A549 (cell line): Measurements from ENCODE around the gene ARHGEF28. TPM values are rescaled to one million over a fixed set of nuclear protein-coding genes. Genes with fewer than 3 reads are reported as not detected.

Source experiments
- ATAC-seq, 2 experiments: fragments of 200-7000 bp in 1 of 2; fragments of >200 bp in 1 of 2; cut with Nextera tagmentation in 1 of 2; cut with Tn5 transposase in 1 of 2; 3 replicates each; pipeline versions ENCODE4 v1.8.0 to v1.9.1; 2018 to 2020; ENCODE audit warnings: mild to moderate bottlenecking in 1 of 2, moderate library complexity in 1 of 2
- CTCF ChIA-PET: fragments of 300-600 bp; sonication (Branson Sonifier 250); formaldehyde crosslinking; extraction: SDS; loops from one replicate; lab custom pipeline; 2021; ENCODE audit warnings: antibody characterized with exemption, inconsistent platforms; lab: Yijun Ruan, JAX
- POLR2A ChIA-PET: fragments of 350-600 bp; formaldehyde crosslinking; extraction: SDS; loops from one replicate; lab custom pipeline; 2021; ENCODE audit warnings: antibody characterized with exemption, inconsistent platforms; lab: Yijun Ruan, JAX
- DNase-seq, 2 experiments: peaks; one replicate each; pipeline versions ENCODE4 v3.0.0 to v3.0.0-alpha.2; 2011 to 2016; ENCODE audit warnings: low read depth in 1 of 2, low spot score in 1 of 2
- FAIRE-seq: peaks from 2 replicates; lab custom pipeline; 2011; peaks lifted over from hg19 to GRCh38; lab: Jason Lieb, UNC
- H3K27ac ChIP-seq, 2 experiments: fragments of >200 bp; sonication (Bioruptor Twin); formaldehyde crosslinking; 3 replicates each; pipeline ENCODE4 v1.5.1; 2016 to 2017
- H3K4me1 ChIP-seq: fragments of >200 bp; sonication (Bioruptor Twin); formaldehyde crosslinking; 3 replicates; pipeline ENCODE4 v1.6.1; 2016
- H3K4me2 ChIP-seq: fragments of >200 bp; sonication (Bioruptor Twin); formaldehyde crosslinking; 3 replicates; pipeline ENCODE4 v1.6.1; 2016
- H3K4me3 ChIP-seq: fragments of >200 bp; sonication (Bioruptor Twin); formaldehyde crosslinking; 3 replicates; pipeline ENCODE4 v1.5.1; 2016
- H3K9me3 ChIP-seq: fragments of >200 bp; sonication (Bioruptor Twin); formaldehyde crosslinking; 3 replicates; pipeline ENCODE4 v1.6.1; 2016
- BHLHE40 ChIP-seq: IDR thresholded peaks from 2 replicates; pipeline ENCODE4 v1.6.1; 2012; ENCODE audit warnings: low read depth, low read length, inconsistent platforms
- CBX2 ChIP-seq: fragments of 200-600 bp; sonication (generic); IDR thresholded peaks from 2 replicates; pipeline ENCODE4 v1.6.1; 2016; ENCODE audit warnings: low read depth, mild to moderate bottlenecking, borderline replicate concordance
- CBX8 ChIP-seq: fragments of 200-600 bp; sonication (generic); IDR thresholded peaks from 2 replicates; pipeline ENCODE4 v1.6.1; 2016
- CHD4 ChIP-seq: fragments of 200-600 bp; sonication (generic); IDR thresholded peaks from 2 replicates; pipeline ENCODE4 v1.6.1; 2016; ENCODE audit warnings: antibody characterized with exemption, mild to moderate bottlenecking, borderline replicate concordance
- EHF ChIP-seq: fragments of 250-450 bp; sonication (Bioruptor Pico); IDR thresholded peaks from 2 replicates; pipeline ENCODE4 v1.5.0; 2020; ENCODE audit warnings: mild to moderate bottlenecking
- EHMT2 ChIP-seq: fragments of 200-600 bp; sonication (generic); IDR thresholded peaks from 2 replicates; pipeline ENCODE4 v1.6.1; 2016; ENCODE audit warnings: antibody characterized with exemption, low read depth, mild to moderate bottlenecking, moderate library complexity
- FOSL2 ChIP-seq, 2 experiments: fragments of 450-650 bp in 1 of 2; fragments of >200 bp in 1 of 2; sonication (Bioruptor Twin) in 1 of 2; formaldehyde crosslinking; IDR thresholded peaks; 2 replicates each; pipeline versions ENCODE4 v1.5.0 to v1.6.1; 2016 to 2020; ENCODE audit warnings: mild to moderate bottlenecking in 1 of 2, moderate library complexity in 1 of 2
- FOXS1 ChIP-seq: fragments of 250-450 bp; sonication (Bioruptor Pico); IDR thresholded peaks from 2 replicates; pipeline ENCODE4 v1.5.0; 2020; ENCODE audit warnings: mild to moderate bottlenecking, moderate library complexity
- GATA3 ChIP-seq: IDR thresholded peaks from 2 replicates; pipeline ENCODE4 v1.6.1; 2012; ENCODE audit warnings: borderline replicate concordance
- HOXA7 ChIP-seq: fragments of 250-450 bp; sonication (Bioruptor Pico); IDR thresholded peaks from 2 replicates; pipeline ENCODE4 v1.5.0; 2020; ENCODE audit warnings: mild to moderate bottlenecking, moderate library complexity
- HOXB13 ChIP-seq: fragments of 250-450 bp; sonication (Bioruptor Pico); IDR thresholded peaks from 2 replicates; pipeline ENCODE4 v1.5.0; 2020; ENCODE audit warnings: low read depth, mild to moderate bottlenecking, moderate library complexity
- JUNB ChIP-seq: fragments of >200 bp; sonication (Bioruptor Twin); formaldehyde crosslinking; IDR thresholded peaks from 2 replicates; pipeline ENCODE4 v1.6.1; 2016
- KDM5A ChIP-seq: fragments of 200-600 bp; sonication (generic); IDR thresholded peaks from 2 replicates; pipeline ENCODE4 v1.6.1; 2016; ENCODE audit warnings: antibody characterized with exemption, mild to moderate bottlenecking
- MAX ChIP-seq: IDR thresholded peaks from 2 replicates; pipeline ENCODE4 v1.6.1; 2012
- NFE2L2 ChIP-seq: fragments of 150-350 bp; conservative IDR thresholded peaks from 2 replicates; pipeline ENCODE4 v1.6.1; 2014; ENCODE audit warnings: low read length
- POLR2A ChIP-seq: IDR thresholded peaks from 2 replicates; pipeline ENCODE4 v1.6.1; 2012; ENCODE audit warnings: mild to moderate bottlenecking, low read length
- POLR2AphosphoS2 ChIP-seq: conservative IDR thresholded peaks from 2 replicates; pipeline ENCODE4 v1.6.1; 2012; ENCODE audit warnings: low read length, improper control_type of control experiment, inconsistent platforms
- RARB ChIP-seq: fragments of 250-450 bp; sonication (Bioruptor Pico); IDR thresholded peaks from 2 replicates; pipeline ENCODE4 v1.8.0; 2021; ENCODE audit warnings: mild to moderate bottlenecking, moderate library complexity
- RCOR1 ChIP-seq: fragments of 150-350 bp; IDR thresholded peaks from 2 replicates; pipeline ENCODE4 v1.6.1; 2014; ENCODE audit warnings: antibody characterized with exemption, low read length, low read depth
- SMC3 ChIP-seq: fragments of >200 bp; sonication (Bioruptor Twin); formaldehyde crosslinking; IDR thresholded peaks from 3 replicates; pipeline ENCODE4 v1.6.1; 2018; ENCODE audit warnings: inconsistent platforms
- TFCP2L1 ChIP-seq: fragments of 250-450 bp; sonication (Bioruptor Pico); IDR thresholded peaks from 2 replicates; pipeline ENCODE4 v1.5.0; 2021; ENCODE audit warnings: mild to moderate bottlenecking
- USF2 ChIP-seq: fragments of 450-650 bp; IDR thresholded peaks from 2 replicates; pipeline ENCODE4 v1.6.1; 2014; ENCODE audit warnings: antibody characterized with exemption
- WGBS: methylation state at CpG from one replicate; pipeline ENCODE4 v1.1.6; 2017; ENCODE audit errors: missing lambda C conversion rate; 5-methylcytosine and 5-hydroxymethylcytosine counted together
- polyA plus RNA-seq, 4 experiments: library from polyadenylated mRNA; depleted of rRNA in 3 of 4; stranded (reverse); fragments of >200 nt; fragmentation: RNase III in 1 of 4; extraction: RNeasy Plus Mini Kit Qiagen cat#74134 plus additional on column Dnase treatment in 1 of 4; gene quantifications; 2 replicates in 3 of 4; 3 replicates in 1 of 4; pipeline ENCODE4 v1.2.3, GENCODE V29; 2011 to 2017
- TF ChIP-seq, protein P1 (sequence below): fragments of 250-450 bp; sonication (Bioruptor Pico); IDR thresholded peaks from 2 replicates; pipeline ENCODE4 v1.5.0; 2020; ENCODE audit warnings: low read depth, mild to moderate bottlenecking, moderate library complexity

Gene ARHGEF28
- polyA plus RNA-seq, 2 of the 4 experiments (the other 2 are of a cell fraction): 17.0 to 22.3 TPM

GRCh38 chr5:73617510-73618279 is 8.3 kb upstream of the ARHGEF28 start:
- ATAC-seq (peak in 1 of 2 experiments; percentile 61; a peak in 3 of 6 replicates), DNase-seq (no peak)
- 72% methylated on average over 9 of the region's 9 CpGs for WGBS

DNA sequence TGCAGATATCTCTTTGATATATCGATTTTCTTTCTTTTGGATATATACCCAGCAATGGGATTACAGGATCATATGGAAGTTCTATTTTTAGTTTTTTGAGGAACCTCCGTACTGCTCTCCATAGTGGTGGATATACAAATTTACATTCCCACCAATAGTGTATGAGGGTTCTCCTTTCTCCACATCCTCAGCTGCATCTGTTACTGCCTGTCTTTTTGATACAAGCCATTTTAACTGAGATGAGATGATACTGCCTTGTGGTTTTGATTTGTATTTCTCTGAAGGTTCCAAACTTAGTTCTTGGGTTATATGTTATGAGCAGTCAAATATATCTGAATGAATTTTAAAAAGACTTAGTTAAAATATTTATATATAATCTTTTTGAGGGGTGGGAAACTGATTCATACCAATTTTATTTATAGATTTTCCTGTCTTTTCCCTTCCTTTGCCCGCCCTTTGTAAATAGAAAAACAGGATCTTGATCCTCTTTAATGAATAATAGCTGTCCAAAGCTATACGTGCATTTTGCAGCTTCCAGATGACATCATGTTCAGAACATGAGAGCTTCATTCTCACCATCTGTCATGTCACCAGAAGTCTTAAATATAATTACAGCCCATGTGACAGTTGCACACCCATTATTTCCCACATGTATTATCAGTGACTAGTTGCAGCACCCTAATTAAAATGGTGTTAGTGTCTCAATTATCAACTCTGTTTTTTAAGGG is 6.2 kb upstream of the ARHGEF28 start:
- no peak for TF ChIP-seq HOXA7 (CRISPR knock-in tag)
- TF ChIP-seq USF2: no peak
- no peak for TF ChIP-seq RARB (CRISPR knock-in tag)
- no peak for TF ChIP-seq SMC3
- TF ChIP-seq GATA3: no peak
- no peak for TF ChIP-seq EHMT2
- TF ChIP-seq KDM5A: no peak
- no peak for TF ChIP-seq FOSL2 (IDR thresholded peaks at IDR 0.05)
- no peak for TF ChIP-seq FOSL2 (CRISPR knock-in tag; IDR thresholded peaks at IDR 0.05)
- TF ChIP-seq FOXS1 (CRISPR knock-in tag): no peak
- TF ChIP-seq RCOR1: no peak
- TF ChIP-seq POLR2A: no peak
- TF ChIP-seq CBX2: no peak
- no peak for TF ChIP-seq EHF (CRISPR knock-in tag)
- TF ChIP-seq, all 56 proteins: peak for 0
- H3K4me3 ChIP-seq: no peak overlapping the region
- 48% methylated on average over 4 of the region's 4 CpGs for WGBS
- ChIA-PET CTCF (interaction anchor here (0.6 to 2.5 kb wide), 6 partner anchors 14 to 1029 kb away, joined by 3 to 10 read pairs (median 3); no protein-coding TSS in a partner anchor), POLR2A (no interaction called here)
- ATAC-seq (no peak), FAIRE-seq (no peak), DNase-seq (no peak)
- H3K4me1 ChIP-seq: peaks cover 43% of the 10 kb centered on the region
- no peaks in the 10 kb centered on the region for H3K9me3 ChIP-seq
- H3K4me2 ChIP-seq: no peak overlapping the region; the same call in 1 of the 3 replicates
- H3K27ac ChIP-seq: no peak overlapping the region

More at GRCh38 chr5:73617510-73618279, 8.3 kb upstream of the ARHGEF28 start:
- H3K4me1 ChIP-seq: peaks cover 48% of the 10 kb centered on the region
- H3K4me2 ChIP-seq: peak overlapping the region; percentile 63
- FAIRE-seq: peak; percentile 86
- H3K4me3 ChIP-seq: no peak overlapping the region
- no peaks in the 10 kb centered on the region for H3K9me3 ChIP-seq
- H3K27ac ChIP-seq: peak overlapping the region; percentile 44 to 54
- ChIA-PET POLR2A (no interaction called here), CTCF (interaction anchor here (0.9 to 1.5 kb wide), 3 partner anchors 26 to 174 kb away, joined by 4 read pairs; no protein-coding TSS in a partner anchor)
- TF ChIP-seq HOXB13 (no peak), TFCP2L1 (no peak), CBX8 (no peak), CHD4 (no peak), GATA3 (no peak), NFE2L2 (no peak), JUNB (no peak), MAX (no peak), BHLHE40 (no peak), POLR2AphosphoS2 (no peak)
- TF ChIP-seq, protein P1, sequence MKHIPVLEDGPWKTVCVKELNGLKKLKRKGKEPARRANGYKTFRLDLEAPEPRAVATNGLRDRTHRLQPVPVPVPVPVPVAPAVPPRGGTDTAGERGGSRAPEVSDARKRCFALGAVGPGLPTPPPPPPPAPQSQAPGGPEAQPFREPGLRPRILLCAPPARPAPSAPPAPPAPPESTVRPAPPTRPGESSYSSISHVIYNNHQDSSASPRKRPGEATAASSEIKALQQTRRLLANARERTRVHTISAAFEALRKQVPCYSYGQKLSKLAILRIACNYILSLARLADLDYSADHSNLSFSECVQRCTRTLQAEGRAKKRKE (CRISPR knock-in tag): no peak
